ENCODE results near the gene PLPP4.

DNA sequence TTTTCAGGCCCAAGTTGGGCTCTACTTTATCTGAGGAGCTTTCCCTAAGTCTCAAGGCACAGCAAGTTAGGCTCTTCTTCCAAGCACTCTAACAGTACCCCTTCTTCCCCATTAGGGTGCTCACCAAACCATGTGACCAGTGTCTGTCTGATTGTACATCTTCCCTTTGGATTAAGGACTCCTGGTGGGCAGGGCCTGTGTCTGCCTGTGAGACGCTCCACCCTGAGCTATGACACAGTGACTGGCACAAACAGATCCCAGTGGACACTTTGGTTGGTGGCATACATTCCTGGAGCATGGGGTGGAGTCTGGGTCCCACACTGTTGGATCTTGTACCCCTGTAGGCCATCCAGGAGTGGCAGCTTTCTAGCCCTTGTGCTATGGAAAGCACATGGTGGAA lies 23.8 kb downstream of the PLPP4 start:
- TF ChIP-seq, protein P1, sequence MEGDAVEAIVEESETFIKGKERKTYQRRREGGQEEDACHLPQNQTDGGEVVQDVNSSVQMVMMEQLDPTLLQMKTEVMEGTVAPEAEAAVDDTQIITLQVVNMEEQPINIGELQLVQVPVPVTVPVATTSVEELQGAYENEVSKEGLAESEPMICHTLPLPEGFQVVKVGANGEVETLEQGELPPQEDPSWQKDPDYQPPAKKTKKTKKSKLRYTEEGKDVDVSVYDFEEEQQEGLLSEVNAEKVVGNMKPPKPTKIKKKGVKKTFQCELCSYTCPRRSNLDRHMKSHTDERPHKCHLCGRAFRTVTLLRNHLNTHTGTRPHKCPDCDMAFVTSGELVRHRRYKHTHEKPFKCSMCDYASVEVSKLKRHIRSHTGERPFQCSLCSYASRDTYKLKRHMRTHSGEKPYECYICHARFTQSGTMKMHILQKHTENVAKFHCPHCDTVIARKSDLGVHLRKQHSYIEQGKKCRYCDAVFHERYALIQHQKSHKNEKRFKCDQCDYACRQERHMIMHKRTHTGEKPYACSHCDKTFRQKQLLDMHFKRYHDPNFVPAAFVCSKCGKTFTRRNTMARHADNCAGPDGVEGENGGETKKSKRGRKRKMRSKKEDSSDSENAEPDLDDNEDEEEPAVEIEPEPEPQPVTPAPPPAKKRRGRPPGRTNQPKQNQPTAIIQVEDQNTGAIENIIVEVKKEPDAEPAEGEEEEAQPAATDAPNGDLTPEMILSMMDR (IDR thresholded peaks at IDR 0.05) = no peak
- TF ChIP-seq POLR2AphosphoS5 (IDR thresholded peaks at IDR 0.05) = no peak
- TF ChIP-seq EP300 (IDR thresholded peaks at IDR 0.05) = no peak

Measured in upper lobe of left lung (tissue), 4 donors.